HL-60 (cell line): Measurements from ENCODE around the gene DDC.

Experiments
- DNase-seq, 2 experiments: peaks; one replicate each; pipeline ENCODE4 v3.0.0-alpha.2; 2010 to 2020; ENCODE audit warnings: low read depth in 1 of 2, low spot score in 1 of 2
- H3K27ac ChIP-seq: fragments of 250-450 bp; sonication (Bioruptor Pico); replicated peaks from 2 replicates; pipeline ENCODE4 v1.5.1; 2020; ENCODE audit warnings: mild to moderate bottlenecking, moderate library complexity
- H3K27me3 ChIP-seq: fragments of 250-450 bp; sonication (Bioruptor Pico); 2 replicates; pipeline ENCODE4 v1.5.1; 2021; ENCODE audit warnings: mild to moderate bottlenecking, moderate library complexity; ENCODE audit not compliant: insufficient read depth, poor library complexity, severe bottlenecking
- H3K4me3 ChIP-seq: replicated peaks from 2 replicates; pipeline ENCODE4 v1.5.1; 2011; ENCODE audit warnings: mild to moderate bottlenecking, control low read depth, low read length; ENCODE audit not compliant: insufficient read depth
- GABPA ChIP-seq: IDR thresholded peaks from 2 replicates; pipeline ENCODE4 v1.6.1; 2012; ENCODE audit warnings: low read depth
- POLR2AphosphoS5 ChIP-seq: IDR thresholded peaks from 2 replicates; pipeline ENCODE4 v1.6.1; 2012; ENCODE audit warnings: low read depth
- SPI1 ChIP-seq: IDR thresholded peaks from 2 replicates; pipeline ENCODE4 v1.6.1; 2012; ENCODE audit warnings: low read depth, mild to moderate bottlenecking, borderline replicate concordance
- TF ChIP-seq, protein P1 (sequence below): IDR thresholded peaks from one replicate; pipeline ENCODE4 v1.5.1; 2011; ENCODE audit warnings: low read length, control low read depth, inconsistent platforms; ENCODE audit not compliant: insufficient read depth
- TF ChIP-seq, protein P2 (sequence below): IDR thresholded peaks from 2 replicates; pipeline ENCODE4 v1.6.1; 2012; ENCODE audit warnings: low read depth; ENCODE audit not compliant: insufficient replicate concordance

DDC gene

DNA sequence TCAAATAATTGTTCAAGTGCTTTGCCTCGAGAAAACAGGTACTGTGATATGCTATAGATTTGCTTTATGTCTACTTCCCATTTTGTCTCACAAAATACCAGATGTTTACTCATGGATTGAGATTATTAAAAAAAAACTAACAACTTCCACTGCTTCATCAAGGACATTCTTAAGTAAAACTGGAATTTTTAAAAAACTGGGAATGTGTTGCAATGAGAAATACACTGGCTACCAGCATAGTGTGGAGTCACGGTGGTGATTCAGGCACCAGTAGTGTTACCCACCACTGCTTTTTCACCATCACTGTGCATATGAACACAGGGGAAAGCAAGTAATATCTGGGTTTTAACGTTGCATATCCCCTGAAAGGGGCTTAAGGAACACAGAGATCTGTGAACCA, 136.3 kb downstream of the DDC start:
- DNase-seq = no peak
- Histone ChIP-seq H3K27ac (no peak overlapping the region), H3K27me3 (no peaks in the 10 kb centered on the region), H3K4me3 (no peak overlapping the region)
- TF ChIP-seq SPI1 (no peak), GABPA (no peak), POLR2AphosphoS5 (no peak)
- TF ChIP-seq, protein P1, sequence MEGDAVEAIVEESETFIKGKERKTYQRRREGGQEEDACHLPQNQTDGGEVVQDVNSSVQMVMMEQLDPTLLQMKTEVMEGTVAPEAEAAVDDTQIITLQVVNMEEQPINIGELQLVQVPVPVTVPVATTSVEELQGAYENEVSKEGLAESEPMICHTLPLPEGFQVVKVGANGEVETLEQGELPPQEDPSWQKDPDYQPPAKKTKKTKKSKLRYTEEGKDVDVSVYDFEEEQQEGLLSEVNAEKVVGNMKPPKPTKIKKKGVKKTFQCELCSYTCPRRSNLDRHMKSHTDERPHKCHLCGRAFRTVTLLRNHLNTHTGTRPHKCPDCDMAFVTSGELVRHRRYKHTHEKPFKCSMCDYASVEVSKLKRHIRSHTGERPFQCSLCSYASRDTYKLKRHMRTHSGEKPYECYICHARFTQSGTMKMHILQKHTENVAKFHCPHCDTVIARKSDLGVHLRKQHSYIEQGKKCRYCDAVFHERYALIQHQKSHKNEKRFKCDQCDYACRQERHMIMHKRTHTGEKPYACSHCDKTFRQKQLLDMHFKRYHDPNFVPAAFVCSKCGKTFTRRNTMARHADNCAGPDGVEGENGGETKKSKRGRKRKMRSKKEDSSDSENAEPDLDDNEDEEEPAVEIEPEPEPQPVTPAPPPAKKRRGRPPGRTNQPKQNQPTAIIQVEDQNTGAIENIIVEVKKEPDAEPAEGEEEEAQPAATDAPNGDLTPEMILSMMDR = no peak
- TF ChIP-seq, protein P2, sequence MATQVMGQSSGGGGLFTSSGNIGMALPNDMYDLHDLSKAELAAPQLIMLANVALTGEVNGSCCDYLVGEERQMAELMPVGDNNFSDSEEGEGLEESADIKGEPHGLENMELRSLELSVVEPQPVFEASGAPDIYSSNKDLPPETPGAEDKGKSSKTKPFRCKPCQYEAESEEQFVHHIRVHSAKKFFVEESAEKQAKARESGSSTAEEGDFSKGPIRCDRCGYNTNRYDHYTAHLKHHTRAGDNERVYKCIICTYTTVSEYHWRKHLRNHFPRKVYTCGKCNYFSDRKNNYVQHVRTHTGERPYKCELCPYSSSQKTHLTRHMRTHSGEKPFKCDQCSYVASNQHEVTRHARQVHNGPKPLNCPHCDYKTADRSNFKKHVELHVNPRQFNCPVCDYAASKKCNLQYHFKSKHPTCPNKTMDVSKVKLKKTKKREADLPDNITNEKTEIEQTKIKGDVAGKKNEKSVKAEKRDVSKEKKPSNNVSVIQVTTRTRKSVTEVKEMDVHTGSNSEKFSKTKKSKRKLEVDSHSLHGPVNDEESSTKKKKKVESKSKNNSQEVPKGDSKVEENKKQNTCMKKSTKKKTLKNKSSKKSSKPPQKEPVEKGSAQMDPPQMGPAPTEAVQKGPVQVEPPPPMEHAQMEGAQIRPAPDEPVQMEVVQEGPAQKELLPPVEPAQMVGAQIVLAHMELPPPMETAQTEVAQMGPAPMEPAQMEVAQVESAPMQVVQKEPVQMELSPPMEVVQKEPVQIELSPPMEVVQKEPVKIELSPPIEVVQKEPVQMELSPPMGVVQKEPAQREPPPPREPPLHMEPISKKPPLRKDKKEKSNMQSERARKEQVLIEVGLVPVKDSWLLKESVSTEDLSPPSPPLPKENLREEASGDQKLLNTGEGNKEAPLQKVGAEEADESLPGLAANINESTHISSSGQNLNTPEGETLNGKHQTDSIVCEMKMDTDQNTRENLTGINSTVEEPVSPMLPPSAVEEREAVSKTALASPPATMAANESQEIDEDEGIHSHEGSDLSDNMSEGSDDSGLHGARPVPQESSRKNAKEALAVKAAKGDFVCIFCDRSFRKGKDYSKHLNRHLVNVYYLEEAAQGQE = no peak

DNA sequence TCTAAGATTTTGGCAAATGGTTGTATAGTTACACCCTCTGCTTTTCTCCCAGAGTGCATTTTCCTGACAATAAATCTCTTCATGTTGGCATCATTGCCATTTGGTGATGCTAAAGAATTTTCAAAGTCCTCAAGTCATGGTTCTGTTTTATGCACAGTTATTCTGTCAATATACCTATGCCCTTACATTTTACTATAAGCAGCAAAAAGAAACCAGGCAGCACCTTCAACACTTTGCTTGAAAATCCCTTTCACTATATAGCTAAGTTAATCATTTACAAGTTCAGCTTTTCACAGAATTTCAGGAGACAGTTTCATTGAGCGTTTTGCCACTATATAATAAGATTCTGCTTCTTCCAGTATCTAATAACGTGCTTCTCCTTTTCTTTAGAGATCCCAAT, 137.7 kb downstream of the DDC start:
- H3K27me3 ChIP-seq = no peaks in the 10 kb centered on the region
- H3K27ac ChIP-seq = no peak overlapping the region
- no peak for DNase-seq
- TF ChIP-seq, protein P1 = no peak
- TF ChIP-seq GABPA (no peak), SPI1 (no peak), POLR2AphosphoS5 (no peak)
- TF ChIP-seq, protein P2 = no peak
- no peak overlapping the region for H3K4me3 ChIP-seq

DNA sequence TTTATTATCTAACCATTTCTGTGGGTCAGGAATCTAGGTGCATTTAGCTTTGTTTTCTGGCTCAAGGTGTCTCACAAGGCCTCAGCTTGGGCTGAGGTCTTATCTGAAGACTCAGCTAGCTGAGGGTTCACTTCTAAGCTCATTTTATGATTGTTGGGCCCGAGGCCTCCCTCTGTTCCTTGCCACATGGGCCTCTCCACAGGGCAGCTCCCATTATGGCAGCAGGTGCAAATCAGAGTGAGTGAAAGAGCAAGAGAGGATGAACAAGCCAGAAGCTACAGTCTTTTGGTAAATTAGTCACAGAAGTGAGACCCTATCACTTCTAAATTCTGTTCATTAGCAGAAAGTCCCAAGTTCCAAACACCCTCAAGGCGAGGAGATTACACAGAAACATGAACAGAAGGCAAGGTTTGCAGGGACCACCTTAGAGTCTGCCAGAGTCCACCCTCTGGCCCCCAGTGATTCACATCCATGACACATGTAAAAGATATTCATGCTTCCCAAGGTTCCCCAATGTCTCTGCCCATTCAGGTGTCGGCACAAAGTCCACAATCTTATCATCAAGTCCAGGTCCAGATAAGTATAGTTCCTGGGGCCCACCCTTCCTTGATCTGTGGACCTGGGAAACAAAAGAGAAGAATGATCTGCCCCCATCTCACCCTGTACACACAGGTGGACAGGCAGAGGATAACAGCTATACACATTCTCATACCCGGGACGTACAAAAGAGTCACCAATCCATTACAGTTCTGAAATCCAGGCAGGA, 138.7 kb downstream of the DDC start:
- H3K4me3 ChIP-seq = no peak overlapping the region
- H3K27ac ChIP-seq = no peak overlapping the region
- no peak for DNase-seq
- H3K27me3 ChIP-seq = no peaks in the 10 kb centered on the region
- no peak for TF ChIP-seq SPI1
- TF ChIP-seq, protein P2 = no peak
- TF ChIP-seq, protein P1 = no peak
- TF ChIP-seq GABPA = no peak
- no peak for TF ChIP-seq POLR2AphosphoS5
